HepG2 (cell line): ENCODE measurements around the gene ZDHHC3. TPM values are rescaled to one million over a fixed set of nuclear protein-coding genes. Genes with fewer than 3 reads are reported as not detected.

Source experiments
- HNRNPK ChIP-seq: fragments of 200-400 bp; formaldehyde crosslinking; IDR thresholded peaks from 2 replicates; pipeline ENCODE4 v1.6.1; 2018; ENCODE audit warnings: low read length, low read depth, moderate library complexity, mild to moderate bottlenecking; ENCODE audit not compliant: poor library complexity, severe bottlenecking
- KDM2A ChIP-seq: sonication (generic); formaldehyde crosslinking; IDR thresholded peaks from 2 replicates; pipeline ENCODE4 v1.4.0; 2020; ENCODE audit warnings: low read depth, missing genetic modification reagents, borderline replicate concordance
- MEIS2 ChIP-seq: sonication (generic); formaldehyde crosslinking; IDR thresholded peaks from 2 replicates; pipeline ENCODE4 v1.9.0; 2021; ENCODE audit warnings: mild to moderate bottlenecking, missing genetic modification reagents
- PAF1 ChIP-seq: IDR thresholded peaks from 2 replicates; pipeline ENCODE4 v1.6.1; 2016; ENCODE audit warnings: missing genetic modification reagents, missing compliant biosample characterization
- SMARCC2 ChIP-seq: fragments of 450-650 bp; IDR thresholded peaks from 2 replicates; pipeline ENCODE4 v1.6.1; 2017; ENCODE audit warnings: antibody characterized with exemption, mild to moderate bottlenecking
- SP2 ChIP-seq: sonication (generic); formaldehyde crosslinking; IDR thresholded peaks from 2 replicates; pipeline ENCODE4 v1.5.1; 2020; ENCODE audit warnings: mild to moderate bottlenecking, missing genetic modification reagents
- ZNF383 ChIP-seq: sonication (generic); formaldehyde crosslinking; IDR thresholded peaks from 2 replicates; pipeline ENCODE4 v1.4.0; 2020; ENCODE audit warnings: missing genetic modification reagents, mild to moderate bottlenecking, borderline replicate concordance
- ZNF660 ChIP-seq: sonication (generic); formaldehyde crosslinking; IDR thresholded peaks from 2 replicates; pipeline ENCODE4 v1.5.1; 2020; ENCODE audit warnings: mild to moderate bottlenecking, low read depth, missing genetic modification reagents, borderline replicate concordance
- ZNF773 ChIP-seq: sonication (generic); formaldehyde crosslinking; IDR thresholded peaks from 2 replicates; pipeline ENCODE4 v1.4.0; 2020; ENCODE audit warnings: missing genetic modification reagents, borderline replicate concordance
- polyA plus RNA-seq, 8 experiments: library from polyadenylated mRNA; depleted of rRNA in 3 of 8; stranded (reverse) in 7 of 8; unstranded in 1 of 8; fragments of >200 nt; fragmentation: Illumina TruSeq in 4 of 8; extraction: Trizol in 4 of 8; gene quantifications; 2 replicates each; pipeline versions ENCODE4 v1.2.1 to v1.2.3, GENCODE V29; 2011 to 2016; ENCODE audit warnings: low read depth in 4 of 8, missing spikeins in 1 of 8, mixed read lengths in 1 of 8; ENCODE audit not compliant: insufficient read depth in 1 of 8
- total RNA-seq, 5 experiments: library from RNA; depleted of rRNA; stranded (reverse); fragments of >200 nt; fragmentation: Illumina TruSeq; extraction: Trizol; gene quantifications; 2 replicates each; pipeline ENCODE4 v1.2.3, GENCODE V29; 2016; ENCODE audit warnings: low read depth in 1 of 5
- TF ChIP-seq, protein P1 (sequence below): sonication (generic); formaldehyde crosslinking; IDR thresholded peaks from 2 replicates; pipeline ENCODE4 v1.8.1; 2022; ENCODE audit warnings: low read depth, mild to moderate bottlenecking, missing genetic modification reagents
- TF ChIP-seq, protein P2 (sequence below): sonication (generic); formaldehyde crosslinking; IDR thresholded peaks from 2 replicates; pipeline ENCODE4 v1.4.0; 2020; ENCODE audit warnings: mild to moderate bottlenecking, missing genetic modification reagents
- TF ChIP-seq, protein P3 (sequence below): sonication (generic); formaldehyde crosslinking; IDR thresholded peaks from 2 replicates; pipeline ENCODE4 v1.5.0; 2020; ENCODE audit warnings: mild to moderate bottlenecking, missing genetic modification reagents
- TF ChIP-seq, protein P4 (sequence below), 2 experiments: IDR thresholded peaks; 2 replicates each; pipeline ENCODE4 v1.6.1; 2011 to 2012; ENCODE audit warnings: low read length in 2 of 2, borderline replicate concordance in 1 of 2, low read depth in 1 of 2, mild to moderate bottlenecking in 1 of 2, moderate library complexity in 1 of 2
- TF ChIP-seq, protein P5 (sequence below): sonication (generic); formaldehyde crosslinking; IDR thresholded peaks from 2 replicates; pipeline ENCODE4 v1.4.0; 2020; ENCODE audit warnings: missing genetic modification reagents

The ZDHHC3 gene
- total and polyA plus RNA-seq, 2 of the 13 experiments (the other 11 are each of a cell fraction or from before 2014, with no cell fraction given): 44.1 to 65.7 TPM

DNA sequence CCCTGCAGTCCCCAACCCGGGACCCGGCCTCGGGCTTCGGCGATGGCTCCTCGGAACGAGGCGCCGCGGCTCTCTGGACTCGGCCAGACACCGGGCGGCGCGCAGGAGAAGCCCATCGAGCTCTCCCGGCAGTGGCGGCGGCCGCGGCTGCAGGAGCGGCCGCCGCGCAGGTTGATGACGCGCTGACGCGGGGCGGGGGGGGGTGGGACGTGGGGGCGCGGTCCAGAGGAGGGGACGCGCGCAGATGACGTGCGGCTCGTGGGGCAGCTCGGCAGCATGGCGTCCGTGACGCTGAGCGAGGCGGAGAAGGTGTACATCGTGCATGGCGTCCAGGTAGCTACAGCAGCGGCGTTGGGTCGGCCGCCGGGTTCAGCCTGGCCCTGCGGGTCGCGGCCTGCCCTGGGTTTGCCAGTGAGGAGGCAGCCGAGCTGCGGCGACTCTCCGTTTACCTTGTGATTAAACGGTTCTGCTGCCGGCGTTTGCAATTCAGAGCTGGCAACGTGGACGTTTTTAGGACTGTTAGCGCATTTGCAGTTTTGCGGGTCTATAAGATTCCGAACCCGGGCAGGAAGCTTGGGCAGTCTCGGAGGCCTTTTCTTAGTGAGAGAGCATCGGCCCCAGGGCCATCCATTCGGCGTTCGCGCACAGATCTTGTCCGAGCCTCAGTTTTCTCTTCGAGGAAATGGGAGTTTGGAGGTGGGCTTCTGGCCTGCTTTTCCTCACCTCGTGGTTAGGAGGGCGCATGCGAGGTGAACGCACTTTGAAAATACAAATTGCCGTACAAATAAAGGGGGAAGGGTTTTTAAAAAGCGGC, at the start of gene ZDHHC3, which contains the start of gene EXOSC7 (continued):
- no peak for TF ChIP-seq SP2 (CRISPR knock-in tag)
- TF ChIP-seq, protein P1, sequence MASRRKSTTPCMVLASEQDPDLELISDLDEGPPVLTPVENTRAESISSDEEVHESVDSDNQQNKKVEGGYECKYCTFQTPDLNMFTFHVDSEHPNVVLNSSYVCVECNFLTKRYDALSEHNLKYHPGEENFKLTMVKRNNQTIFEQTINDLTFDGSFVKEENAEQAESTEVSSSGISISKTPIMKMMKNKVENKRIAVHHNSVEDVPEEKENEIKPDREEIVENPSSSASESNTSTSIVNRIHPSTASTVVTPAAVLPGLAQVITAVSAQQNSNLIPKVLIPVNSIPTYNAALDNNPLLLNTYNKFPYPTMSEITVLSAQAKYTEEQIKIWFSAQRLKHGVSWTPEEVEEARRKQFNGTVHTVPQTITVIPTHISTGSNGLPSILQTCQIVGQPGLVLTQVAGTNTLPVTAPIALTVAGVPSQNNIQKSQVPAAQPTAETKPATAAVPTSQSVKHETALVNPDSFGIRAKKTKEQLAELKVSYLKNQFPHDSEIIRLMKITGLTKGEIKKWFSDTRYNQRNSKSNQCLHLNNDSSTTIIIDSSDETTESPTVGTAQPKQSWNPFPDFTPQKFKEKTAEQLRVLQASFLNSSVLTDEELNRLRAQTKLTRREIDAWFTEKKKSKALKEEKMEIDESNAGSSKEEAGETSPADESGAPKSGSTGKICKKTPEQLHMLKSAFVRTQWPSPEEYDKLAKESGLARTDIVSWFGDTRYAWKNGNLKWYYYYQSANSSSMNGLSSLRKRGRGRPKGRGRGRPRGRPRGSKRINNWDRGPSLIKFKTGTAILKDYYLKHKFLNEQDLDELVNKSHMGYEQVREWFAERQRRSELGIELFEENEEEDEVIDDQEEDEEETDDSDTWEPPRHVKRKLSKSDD: peak; percentile 95
- TF ChIP-seq, protein P2, sequence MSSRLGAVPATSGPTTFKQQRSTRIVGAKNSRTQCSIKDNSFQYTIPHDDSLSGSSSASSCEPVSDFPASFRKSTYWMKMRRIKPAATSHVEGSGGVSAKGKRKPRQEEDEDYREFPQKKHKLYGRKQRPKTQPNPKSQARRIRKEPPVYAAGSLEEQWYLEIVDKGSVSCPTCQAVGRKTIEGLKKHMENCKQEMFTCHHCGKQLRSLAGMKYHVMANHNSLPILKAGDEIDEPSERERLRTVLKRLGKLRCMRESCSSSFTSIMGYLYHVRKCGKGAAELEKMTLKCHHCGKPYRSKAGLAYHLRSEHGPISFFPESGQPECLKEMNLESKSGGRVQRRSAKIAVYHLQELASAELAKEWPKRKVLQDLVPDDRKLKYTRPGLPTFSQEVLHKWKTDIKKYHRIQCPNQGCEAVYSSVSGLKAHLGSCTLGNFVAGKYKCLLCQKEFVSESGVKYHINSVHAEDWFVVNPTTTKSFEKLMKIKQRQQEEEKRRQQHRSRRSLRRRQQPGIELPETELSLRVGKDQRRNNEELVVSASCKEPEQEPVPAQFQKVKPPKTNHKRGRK: no peak
- TF ChIP-seq, protein P3, sequence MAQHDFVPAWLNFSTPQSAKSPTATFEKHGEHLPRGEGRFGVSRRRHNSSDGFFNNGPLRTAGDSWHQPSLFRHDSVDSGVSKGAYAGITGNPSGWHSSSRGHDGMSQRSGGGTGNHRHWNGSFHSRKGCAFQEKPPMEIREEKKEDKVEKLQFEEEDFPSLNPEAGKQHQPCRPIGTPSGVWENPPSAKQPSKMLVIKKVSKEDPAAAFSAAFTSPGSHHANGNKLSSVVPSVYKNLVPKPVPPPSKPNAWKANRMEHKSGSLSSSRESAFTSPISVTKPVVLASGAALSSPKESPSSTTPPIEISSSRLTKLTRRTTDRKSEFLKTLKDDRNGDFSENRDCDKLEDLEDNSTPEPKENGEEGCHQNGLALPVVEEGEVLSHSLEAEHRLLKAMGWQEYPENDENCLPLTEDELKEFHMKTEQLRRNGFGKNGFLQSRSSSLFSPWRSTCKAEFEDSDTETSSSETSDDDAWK: no peak
- no peak for TF ChIP-seq PAF1 (CRISPR knock-in tag)
- TF ChIP-seq SMARCC2: no peak
- TF ChIP-seq ZNF773 (CRISPR knock-in tag): no peak
- TF ChIP-seq, protein P4, sequence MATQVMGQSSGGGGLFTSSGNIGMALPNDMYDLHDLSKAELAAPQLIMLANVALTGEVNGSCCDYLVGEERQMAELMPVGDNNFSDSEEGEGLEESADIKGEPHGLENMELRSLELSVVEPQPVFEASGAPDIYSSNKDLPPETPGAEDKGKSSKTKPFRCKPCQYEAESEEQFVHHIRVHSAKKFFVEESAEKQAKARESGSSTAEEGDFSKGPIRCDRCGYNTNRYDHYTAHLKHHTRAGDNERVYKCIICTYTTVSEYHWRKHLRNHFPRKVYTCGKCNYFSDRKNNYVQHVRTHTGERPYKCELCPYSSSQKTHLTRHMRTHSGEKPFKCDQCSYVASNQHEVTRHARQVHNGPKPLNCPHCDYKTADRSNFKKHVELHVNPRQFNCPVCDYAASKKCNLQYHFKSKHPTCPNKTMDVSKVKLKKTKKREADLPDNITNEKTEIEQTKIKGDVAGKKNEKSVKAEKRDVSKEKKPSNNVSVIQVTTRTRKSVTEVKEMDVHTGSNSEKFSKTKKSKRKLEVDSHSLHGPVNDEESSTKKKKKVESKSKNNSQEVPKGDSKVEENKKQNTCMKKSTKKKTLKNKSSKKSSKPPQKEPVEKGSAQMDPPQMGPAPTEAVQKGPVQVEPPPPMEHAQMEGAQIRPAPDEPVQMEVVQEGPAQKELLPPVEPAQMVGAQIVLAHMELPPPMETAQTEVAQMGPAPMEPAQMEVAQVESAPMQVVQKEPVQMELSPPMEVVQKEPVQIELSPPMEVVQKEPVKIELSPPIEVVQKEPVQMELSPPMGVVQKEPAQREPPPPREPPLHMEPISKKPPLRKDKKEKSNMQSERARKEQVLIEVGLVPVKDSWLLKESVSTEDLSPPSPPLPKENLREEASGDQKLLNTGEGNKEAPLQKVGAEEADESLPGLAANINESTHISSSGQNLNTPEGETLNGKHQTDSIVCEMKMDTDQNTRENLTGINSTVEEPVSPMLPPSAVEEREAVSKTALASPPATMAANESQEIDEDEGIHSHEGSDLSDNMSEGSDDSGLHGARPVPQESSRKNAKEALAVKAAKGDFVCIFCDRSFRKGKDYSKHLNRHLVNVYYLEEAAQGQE (IDR thresholded peaks at IDR 0.05; ENCODE audit: borderline replicate concordance in 1 of 2, low read depth in 1 of 2, low read length in 2 of 2): peak in 1 of 2 experiments; percentile 20; a peak in 1 of 4 replicates
- TF ChIP-seq HNRNPK: peak; percentile 76
- 0 out of 2 replicates have a peak, but pooled peaks have one; percentile 30 for TF ChIP-seq ZNF660 (CRISPR knock-in tag)
- peak; percentile 84 for TF ChIP-seq KDM2A (CRISPR knock-in tag)
- TF ChIP-seq MEIS2 (CRISPR knock-in tag): peak; percentile 54; the same call in 1 of the 2 replicates
- TF ChIP-seq, protein P5, sequence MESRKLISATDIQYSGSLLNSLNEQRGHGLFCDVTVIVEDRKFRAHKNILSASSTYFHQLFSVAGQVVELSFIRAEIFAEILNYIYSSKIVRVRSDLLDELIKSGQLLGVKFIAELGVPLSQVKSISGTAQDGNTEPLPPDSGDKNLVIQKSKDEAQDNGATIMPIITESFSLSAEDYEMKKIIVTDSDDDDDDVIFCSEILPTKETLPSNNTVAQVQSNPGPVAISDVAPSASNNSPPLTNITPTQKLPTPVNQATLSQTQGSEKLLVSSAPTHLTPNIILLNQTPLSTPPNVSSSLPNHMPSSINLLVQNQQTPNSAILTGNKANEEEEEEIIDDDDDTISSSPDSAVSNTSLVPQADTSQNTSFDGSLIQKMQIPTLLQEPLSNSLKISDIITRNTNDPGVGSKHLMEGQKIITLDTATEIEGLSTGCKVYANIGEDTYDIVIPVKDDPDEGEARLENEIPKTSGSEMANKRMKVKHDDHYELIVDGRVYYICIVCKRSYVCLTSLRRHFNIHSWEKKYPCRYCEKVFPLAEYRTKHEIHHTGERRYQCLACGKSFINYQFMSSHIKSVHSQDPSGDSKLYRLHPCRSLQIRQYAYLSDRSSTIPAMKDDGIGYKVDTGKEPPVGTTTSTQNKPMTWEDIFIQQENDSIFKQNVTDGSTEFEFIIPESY (CRISPR knock-in tag): peak; percentile 10; the same call in 1 of the 2 replicates
- TF ChIP-seq ZNF383 (CRISPR knock-in tag): no peak
